ENCODE data around the gene MTMR8. TPM values are rescaled to one million over a fixed set of nuclear protein-coding genes. Genes with fewer than 3 reads are reported as not detected.

MTMR8 gene
- polyA plus RNA-seq, 1 donor: 2.0 TPM

DNA sequence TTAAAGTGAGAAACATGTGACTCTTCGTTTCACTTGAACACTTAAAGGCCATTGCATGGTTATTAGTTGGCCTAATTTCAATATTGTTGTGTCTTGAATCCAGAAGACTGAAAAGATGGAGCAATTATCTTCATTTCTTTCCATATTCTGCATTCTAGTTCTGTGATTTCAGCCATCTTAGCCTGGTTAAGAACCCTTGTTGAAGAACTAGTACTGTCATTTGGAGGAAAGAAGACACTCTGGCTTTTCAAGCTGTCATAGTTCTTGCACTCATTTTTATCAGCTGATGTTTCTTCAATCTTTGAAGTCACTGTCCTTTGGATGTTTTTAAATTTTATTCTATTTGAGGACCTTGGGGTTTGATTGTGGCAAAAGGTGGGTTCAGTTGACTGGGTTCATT lies 81.6 kb downstream of the MTMR8 start:
- no peak for DNase-seq

DNA sequence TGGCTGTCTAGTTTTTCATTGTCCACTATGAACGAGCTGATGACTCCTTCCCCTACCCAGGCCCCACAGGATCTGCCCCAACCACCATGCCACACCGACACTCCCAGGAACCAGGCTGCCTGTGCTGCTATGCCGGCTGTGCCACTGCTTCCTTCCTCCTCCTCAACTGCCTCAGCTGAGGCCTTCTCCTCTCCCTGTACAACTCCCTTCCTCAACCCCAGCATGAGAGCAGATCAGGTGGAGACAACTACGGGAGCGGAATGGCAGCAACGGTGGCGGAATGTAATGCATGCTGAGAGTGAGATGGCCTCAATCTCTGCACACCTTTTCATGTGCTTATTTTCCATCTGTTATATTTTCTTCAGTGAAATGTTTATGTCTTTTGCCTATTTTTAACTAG lies 88.5 kb downstream of the MTMR8 start:
- no peak for DNase-seq

- DNase-seq: no peak
These were observed 104.1 kb downstream of the MTMR8 start for GRCh38 chrX:64291123-64291522.

DNA sequence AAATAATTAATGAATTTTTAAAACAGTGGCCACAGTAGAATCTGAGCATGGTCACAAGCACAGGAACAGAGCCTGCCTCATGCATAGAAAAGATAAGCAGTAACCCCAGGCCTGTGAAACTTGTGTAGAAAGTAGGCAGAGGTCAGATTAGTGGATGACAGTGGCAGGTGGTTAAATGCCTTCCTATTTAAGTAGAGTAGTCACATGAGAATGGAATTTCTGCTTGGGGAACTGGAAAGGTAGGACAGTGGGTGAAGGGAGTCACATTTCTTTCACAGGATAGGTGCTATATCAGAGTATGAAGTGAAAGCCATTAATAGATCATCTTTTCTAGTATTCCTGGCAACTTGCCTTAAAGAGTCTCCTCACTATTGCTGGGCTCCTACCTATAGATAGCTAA lies 130.0 kb downstream of the MTMR8 start:
- no peak for DNase-seq

DNA sequence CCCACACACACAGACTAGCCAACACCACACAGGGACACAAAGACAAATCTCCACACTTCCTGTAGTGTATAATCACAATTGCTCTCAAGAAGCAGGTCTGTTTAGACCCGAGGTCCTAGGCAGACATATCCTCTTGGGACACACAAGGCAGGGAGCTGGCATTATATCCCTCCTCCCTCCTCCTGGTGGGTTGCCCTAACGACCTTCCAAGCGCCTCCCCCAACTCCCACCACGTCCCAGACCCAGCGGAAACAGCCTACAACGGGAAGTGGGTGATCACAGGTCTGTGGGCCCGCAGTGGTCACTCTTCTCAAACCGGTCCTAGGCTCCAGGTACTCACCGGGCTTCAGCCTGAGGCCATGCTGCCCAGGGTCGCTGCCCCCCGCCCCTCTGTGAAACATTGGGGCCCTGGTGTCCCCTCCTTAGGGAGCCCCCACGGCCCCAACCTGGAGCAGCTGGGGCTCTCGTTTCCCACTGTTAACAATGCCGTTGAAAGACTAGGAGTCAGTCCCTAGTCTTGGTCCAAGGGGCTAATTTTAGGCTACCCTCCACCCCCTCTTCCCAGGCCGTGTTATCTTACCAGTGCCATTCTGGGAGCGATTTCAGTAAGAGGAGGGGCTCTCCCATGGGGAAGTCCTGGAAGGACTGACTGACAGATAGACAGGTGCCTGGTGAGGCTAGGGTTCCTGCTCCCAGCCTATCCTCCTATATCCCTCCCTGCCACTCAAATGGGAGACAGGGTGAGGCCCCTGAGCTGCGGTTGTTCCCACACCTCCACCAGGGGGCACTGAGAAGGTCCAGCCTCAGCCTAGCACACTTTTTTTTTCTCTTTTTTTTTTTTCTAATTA lies 164.9 kb downstream of the MTMR8 start, which contains the start of gene ASB12:
TSS of gene ASB12 (minus strand) at position 485 of the 848 bp plus-strand sequence. CDS start 4,957 bp downstream, outside the sequence.
- no peak for DNase-seq

DNA sequence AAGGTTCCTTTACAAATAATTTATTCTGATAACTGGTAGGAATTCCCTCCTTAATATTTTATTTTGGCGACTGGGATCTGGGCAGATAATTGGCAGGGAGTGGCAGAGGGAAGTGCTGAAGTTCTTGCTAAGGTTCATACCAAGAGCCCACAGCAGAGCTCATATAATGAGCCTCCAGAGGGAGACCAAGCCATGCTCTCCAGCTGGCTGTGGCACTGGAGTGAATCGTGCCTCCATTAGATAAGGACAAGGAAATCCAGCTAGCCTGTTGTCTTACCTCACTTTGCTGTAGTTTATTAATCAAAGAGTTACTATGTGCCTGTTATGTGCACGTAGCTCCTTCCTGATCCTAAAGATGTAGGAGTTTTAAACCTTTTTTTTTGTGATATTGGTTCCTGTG lies 166.1 kb downstream of the MTMR8 start:
- DNase-seq: no peak

Other genes starting within 250 kb of the MTMR8 start
- 8.5 TPM for gene AMER1, start 189.7 kb downstream of the MTMR8 start, polyA plus RNA-seq (ENCODE audit: insufficient read length)
- gene ASB12, start 164.8 kb downstream of the MTMR8 start, polyA plus RNA-seq (ENCODE audit: insufficient read length): 0.53 TPM

Data from left kidney (tissue), 2 donors.